OCI-M1 (cell line): ENCODE data around the gene DLEC1.
"Not testable (repeated sequence)": the region's sequence is repeated elsewhere in the genome, so short reads cannot be mapped to it uniquely, and the experiment has no call there.

Experiments
- DNase-seq: peaks from one replicate; lab custom pipeline; 2025; lab: John Stamatoyannopoulos, UW

DLEC1 gene

DNA sequence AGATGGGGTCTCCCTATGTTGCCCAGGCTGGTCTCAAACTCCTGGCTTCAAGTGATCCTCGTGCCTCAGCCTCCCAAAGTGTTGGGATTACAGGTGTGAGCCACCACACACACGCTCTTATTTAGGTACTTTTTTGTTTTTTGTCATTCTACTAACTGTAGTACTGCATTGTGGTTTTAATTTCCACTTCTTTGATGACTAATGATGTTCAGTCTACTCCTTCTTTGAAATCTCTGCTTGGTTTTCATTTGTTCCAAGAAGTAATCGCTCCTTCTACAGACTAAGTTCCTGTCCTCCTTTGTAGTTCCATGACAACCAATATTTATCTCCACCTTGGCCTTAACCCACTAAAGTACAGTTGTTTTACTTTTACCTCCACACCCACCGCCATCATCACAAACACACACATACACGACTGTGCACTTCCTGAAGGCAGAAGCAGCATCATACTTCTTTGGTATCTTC is 529 bp upstream of the DLEC1 start:
- peak; percentile 28 for DNase-seq

DNA sequence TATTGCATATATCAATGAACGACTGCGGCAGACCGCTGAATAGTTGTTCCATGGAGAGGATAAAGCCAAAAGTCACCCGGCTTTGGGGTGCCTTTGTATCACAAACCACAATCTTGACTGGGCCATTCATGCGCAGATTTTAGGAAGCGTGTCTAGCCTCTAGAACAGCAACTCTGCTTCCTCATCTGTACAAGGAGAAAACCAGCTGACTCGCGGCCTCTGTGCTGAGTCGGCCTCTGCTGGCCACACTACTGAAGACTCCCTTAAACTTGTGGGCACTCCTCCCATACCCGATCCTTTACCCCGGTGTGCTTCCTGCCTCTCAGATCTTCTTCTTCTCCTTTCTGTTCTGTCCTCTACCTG is 872 bp downstream of the DLEC1 start:
- DNase-seq = peak; percentile 78

DNA sequence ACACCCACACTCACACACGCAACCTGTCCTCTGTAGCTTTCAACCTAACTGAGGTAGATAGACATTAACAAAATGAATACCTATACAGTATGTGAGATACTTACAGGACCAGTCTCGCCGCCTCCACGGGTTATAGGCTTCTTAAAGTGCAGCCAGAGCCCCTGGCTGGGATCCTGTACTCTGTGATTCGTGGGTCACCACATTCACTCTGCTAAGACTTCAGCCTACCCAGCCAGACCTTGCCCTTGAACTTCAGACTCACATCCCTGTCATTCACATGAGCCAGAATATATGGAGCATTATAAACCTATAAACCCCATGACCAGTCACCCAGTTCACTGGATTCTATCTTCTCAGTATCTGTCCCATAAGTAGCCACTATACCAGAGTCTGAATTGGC is 1.4 kb downstream of the DLEC1 start:
- no peak for DNase-seq

DNA sequence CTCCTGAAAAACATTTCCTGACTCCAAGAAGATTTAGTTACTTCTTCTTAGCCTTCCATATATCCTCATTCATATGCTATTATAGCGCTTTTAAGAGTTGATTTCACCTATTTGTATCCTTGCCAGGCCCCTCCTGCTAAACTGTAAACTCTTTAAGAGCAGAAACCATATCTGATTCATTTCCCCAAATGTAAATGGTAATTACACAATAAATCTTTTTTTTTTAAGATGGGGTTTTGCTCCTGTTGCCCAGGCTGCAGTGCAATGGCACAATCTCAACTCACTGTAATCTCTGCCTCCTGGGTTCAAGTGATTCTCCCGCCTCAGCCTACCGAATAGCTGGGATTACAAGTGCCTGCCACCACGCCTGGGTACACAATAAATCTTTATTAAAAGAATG is 4.5 kb downstream of the DLEC1 start:
- DNase-seq = no peak

DNA sequence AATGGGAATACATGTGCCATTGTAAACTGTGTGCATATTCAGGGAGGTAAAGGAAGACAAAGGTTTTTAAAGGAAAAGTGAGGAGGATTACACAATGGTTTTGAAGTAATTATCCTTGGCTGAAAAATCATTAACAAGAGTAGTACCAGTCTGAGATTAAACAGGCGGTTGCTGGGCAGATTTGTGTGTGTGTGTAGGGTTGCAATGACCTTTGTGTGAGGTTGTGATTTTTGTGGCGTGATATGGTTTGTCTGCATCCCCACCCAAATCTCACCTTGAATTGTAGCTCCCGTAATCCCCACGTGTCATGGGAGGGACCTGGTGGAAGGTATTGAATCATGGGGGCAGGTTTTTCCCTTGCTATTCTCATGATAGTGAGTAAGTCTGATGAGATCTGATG is 7.0 kb downstream of the DLEC1 start:
- DNase-seq = no peak

GRCh38 chr3:38046821-38047220 is 7.8 kb downstream of the DLEC1 start:
- no peak for DNase-seq

DNA sequence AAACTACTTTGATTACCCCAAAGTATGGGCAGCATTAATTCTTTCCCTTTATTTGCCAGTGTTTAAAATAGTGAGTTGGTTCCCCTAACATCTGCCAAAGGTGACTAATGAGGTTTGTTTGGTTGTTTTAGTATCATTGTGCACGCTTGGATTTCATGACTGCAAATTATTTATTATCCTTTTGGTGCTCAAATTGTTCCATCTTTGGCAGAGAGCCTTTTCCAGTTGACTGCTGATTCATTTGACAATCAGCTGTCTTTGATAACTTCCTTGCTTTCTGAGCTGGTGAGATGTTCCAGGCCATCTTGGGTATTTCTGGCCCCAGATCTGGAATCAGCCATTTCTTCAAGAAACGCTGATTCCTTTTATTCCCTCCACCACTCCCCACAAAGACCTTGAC is 8.9 kb downstream of the DLEC1 start:
- DNase-seq = no peak

DNA sequence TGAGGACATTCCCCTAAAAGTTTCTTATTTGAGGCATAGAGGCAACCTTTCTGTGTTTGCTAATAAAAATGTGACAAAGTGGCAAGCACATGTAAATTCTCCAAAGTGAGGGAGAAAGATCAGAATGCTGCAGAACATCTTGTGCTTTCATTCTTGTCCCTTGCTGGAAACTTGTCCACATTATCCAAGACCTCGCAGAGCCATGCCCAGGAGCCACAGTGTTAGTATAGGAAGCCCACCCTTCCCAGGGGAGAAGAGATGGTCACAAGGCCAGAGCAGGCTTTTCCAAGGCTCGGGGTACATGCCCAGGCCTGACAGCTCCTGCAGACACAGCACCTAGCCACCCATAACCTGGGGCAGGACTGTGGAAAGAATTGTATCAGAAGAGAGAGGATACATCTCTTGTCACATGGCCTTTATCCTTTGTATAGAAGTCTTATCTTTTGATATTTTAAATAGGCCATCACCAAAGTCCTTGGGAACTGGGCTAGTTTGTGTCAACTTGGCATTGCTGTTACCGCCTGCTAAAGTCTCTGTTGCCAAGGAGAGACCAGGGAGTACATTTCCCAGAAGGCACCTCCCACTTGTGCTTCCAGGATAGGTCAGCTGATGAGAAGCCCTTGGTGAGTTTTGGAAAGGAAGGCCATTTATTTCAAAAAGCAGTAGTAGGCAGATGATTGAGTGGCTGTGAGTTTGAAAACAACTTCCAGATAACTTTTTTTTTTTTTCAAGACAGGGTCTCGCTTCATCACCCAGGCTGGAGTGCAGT is 10.5 kb downstream of the DLEC1 start:
- DNase-seq = no peak

DNA sequence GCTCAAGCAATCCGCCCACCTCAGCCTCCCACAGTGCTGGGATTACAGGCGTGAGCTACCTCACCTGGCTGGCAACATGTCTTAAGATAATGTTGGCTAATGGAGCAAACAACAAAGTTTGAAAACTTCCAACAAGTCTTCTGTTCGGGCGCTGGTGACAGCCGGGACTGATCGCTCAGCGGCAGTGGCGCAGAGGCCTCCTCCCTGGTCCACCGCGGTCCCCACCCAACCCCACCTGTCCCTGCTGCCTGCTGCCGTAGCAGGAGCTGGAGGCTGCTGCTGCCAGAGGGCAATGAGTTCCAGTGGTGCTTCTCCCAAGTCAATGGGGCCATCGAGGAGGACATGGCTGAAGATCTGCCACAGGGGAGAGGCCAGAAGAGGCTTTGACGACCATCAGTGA is 12.1 kb downstream of the DLEC1 start:
- DNase-seq = no peak

- DNase-seq = not testable (repeated sequence)
Measured at GRCh38 chr3:38053286-38053685, 14.3 kb downstream of the DLEC1 start.

DNA sequence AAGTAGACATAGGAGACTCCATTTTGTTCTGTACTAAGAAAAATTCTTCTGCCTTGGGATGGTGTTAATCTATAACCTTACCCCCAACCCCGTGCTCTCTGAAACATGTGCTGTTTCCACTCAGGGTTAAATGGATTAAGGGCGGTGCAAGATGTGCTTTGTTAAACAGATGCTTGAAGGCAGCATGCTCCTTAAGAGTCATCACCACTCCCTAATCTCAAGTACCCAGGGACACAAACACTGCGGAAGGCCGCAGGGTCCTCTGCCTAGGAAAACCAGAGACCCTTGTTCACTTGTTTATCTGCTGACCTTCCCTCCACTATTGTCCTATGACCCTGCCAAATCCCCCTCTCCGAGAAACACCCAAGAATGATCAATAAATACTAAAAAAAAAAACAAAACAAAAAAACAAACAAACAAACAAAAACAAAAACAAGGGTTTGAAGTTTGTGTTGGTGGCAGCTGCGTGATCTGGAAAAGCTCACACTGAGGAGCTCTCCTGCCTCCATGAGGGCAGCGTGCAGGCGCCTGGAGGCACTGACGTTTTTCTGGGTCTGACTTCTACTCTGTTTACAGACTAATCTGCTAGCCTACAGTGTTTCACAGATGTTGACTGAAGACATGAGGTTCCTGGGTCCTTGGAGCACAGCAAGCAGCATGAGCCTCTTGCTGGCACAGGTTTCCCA is 14.9 kb downstream of the DLEC1 start:
- not testable (repeated sequence) for DNase-seq

DNA sequence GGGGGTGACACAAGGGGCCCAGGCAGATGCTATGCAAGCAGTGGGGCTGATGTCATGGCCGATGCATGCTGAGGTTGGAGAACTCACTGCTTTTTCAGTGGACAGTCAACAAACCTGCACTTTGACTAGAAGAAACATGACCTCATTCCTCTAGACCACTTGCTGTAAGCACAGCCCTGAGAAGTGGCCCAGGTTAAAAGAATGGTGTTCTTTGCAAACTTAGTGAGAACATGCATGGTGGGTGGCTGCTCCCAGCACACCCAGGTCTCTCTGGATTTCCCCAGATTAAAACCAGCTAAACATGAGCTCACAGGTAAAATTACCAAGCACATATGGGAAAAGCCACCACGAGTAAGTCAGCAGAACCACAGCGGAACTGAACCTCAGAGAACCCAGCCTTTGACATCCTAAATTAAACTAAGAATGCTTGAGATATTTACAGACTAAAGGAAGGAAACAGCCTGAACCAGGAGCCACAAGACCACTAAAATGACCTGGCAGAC is 15.5 kb downstream of the DLEC1 start:
- no peak for DNase-seq

DNA sequence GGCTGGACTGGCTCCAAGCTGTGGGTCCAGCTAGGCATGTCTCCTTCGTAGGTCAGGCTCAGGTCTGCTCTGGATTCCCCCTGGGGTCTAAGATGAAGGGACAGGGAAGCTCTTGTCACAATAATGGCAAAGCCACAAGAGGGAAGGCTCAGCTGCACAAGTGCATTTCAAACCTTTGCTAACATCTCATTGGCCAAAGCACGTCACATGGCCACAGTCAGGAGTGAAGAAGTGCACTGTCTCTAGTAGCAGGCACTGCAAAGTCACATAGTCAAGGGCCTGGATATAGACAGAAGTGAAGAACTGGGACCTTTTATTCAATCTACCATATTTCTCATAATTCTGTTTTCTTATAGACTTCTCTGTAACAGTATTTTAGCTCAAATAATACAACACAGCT is 20.1 kb downstream of the DLEC1 start:
- DNase-seq = peak; percentile 8

DNA sequence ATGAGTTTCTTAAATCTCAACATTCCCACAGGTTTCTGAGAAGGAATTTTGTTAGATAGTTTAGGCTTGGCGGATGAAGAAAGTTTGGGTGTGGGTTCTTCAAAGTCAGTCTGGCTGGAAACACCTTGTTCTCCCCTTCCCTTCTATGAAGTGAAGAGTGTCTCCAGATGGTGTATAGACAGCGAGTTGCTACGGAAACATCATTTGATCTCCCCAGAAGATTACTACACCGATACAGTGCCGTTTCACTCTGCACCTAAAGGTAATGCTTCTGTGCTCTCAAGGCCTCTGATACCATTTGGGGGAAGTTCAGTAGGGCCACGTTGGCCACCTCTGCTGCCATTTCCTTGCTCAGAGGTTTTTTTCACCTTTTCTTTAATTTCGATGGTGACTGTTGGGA is 20.6 kb downstream of the DLEC1 start:
- no peak for DNase-seq

DNA sequence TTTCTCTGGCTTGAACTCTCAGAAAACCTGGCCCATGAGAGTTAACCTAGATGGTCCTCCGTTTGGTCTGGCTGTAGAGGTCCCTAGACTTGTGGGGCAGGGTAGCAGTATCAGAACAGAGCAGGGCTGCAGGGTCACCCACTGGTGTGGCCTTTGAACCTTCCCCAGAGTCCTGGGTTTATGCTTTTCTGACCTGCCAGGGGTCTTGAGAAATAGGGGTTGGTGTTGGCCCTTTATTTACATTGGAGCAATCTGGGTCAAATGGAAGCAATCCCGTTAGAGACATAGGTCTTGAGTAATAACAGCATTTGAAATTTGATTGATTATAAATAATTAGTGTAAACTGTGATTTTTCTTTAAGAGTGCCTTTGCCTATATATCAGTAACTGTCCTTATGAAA is 23.8 kb downstream of the DLEC1 start:
- no peak for DNase-seq

GRCh38 chr3:38064453-38064852 is 25.4 kb downstream of the DLEC1 start:
- not testable (repeated sequence) for DNase-seq

DNA sequence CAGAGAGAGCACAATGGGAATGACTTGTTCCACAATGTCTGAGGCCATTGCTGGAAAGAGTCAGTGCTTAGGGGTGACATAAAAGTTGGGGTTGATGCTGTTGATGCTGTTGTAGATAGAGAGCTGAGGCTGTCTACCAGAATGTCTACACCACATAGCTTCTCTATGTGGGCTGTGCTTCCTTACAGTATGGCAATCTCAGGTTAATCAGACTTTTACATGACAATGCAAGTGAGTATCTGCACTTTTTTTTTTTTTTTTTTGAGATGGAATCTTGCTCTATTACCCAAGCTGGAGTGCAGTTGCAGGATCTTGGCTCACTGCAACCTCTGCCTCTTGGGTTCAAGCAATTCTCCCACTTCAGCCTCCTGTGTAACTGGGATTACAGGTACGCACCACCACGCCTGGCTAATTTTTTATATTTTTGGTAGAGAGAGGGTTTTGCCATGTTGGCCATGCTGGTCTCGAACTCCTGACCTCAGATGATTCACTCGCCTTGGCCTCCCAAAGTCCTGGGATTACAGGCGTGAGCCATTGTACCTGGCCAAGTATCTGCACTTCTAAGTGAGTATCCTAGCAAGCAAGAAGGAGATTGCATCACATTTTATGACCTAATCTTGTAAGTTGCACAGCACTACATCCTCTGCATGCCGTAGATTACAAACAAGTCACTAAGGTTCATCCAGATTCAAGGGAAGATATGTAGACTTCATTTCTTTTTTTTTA is 28.7 kb downstream of the DLEC1 start:
- DNase-seq = peak; percentile 5

DNA sequence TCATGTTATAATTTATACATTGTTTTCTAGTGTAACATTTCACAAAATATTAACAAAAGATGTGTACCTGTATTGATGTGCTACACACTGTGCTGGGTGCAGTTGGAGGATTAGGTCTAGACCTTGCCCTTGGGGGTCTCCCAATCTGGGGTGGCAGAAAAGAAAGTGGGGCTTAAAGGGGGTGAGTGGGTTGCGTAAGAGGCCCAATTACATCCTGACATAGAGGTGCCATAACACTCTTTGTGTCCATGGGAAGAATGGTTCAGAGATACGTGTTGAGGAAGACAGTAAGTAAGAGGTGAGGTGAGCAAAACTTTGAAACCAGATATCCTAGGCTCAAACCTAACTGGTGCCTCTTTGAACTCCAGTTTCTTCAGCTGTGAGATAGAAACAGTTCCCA is 31.0 kb downstream of the DLEC1 start:
- no peak for DNase-seq

- DNase-seq = not testable (repeated sequence)
Measured at GRCh38 chr3:38077073-38077472, 38.1 kb downstream of the DLEC1 start.

- not testable (repeated sequence) for DNase-seq
Measured at GRCh38 chr3:38082296-38082695, 43.3 kb downstream of the DLEC1 start.

DNA sequence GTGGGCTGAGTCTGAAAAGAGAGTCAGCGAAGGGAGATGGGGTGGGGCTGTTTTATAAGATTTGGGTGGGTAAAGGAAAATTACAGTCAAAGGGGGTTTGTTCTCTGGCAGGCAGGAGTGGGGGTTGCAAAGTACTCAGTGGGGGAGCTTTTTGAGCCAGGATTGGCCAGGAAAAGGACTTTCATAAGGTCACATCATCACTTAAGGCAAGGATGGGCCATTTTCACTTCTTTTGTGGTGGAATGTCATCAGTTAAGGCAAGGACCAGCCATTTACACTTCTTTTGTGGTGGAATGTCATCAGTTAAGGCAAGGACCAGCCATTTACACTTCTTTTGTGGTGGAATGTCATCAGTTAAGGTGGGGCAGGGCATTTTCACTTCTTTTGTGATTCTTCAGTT is 44.2 kb downstream of the DLEC1 start:
- DNase-seq = not testable (repeated sequence)

GRCh38 chr3:38083871-38084333 is 44.9 kb downstream of the DLEC1 start:
- DNase-seq = no peak
